GM19372 (cell line): ENCODE results near the gene ADGRF1.
"Not testable (repeated sequence)": the region's sequence is repeated elsewhere in the genome, so short reads cannot be mapped to it uniquely, and the experiment has no call there.

ENCODE experiments used
- ATAC-seq: cut with Tn5 transposase; IDR thresholded peaks from one replicate; pipeline ENCODE4 v1.9.1; 2021; ENCODE audit warnings: mild to moderate bottlenecking, low read depth, moderate library complexity; ENCODE audit not compliant: unreplicated experiment

ADGRF1 gene

GRCh38 chr6:47026679-47027078, 15.5 kb downstream of the ADGRF1 start:
- no peak for ATAC-seq

GRCh38 chr6:47023573-47023972, 18.6 kb downstream of the ADGRF1 start:
- no peak for ATAC-seq

- ATAC-seq, result no peak
These were observed 19.9 kb downstream of the ADGRF1 start for GRCh38 chr6:47022191-47022590.

- ATAC-seq, result no peak
These were observed 22.2 kb downstream of the ADGRF1 start for GRCh38 chr6:47019941-47020340.

GRCh38 chr6:47016909-47017308, 25.2 kb downstream of the ADGRF1 start:
- ATAC-seq, result no peak

- no peak for ATAC-seq
These were observed 25.9 kb downstream of the ADGRF1 start for GRCh38 chr6:47016261-47016660.

GRCh38 chr6:47014401-47014800, 27.7 kb downstream of the ADGRF1 start:
- ATAC-seq, result no peak

- ATAC-seq, result no peak
These were observed 32.5 kb downstream of the ADGRF1 start for GRCh38 chr6:47009583-47009982.

- ATAC-seq, result no peak
These were observed 33.8 kb downstream of the ADGRF1 start for GRCh38 chr6:47008397-47008763.

GRCh38 chr6:47007657-47008396, 34.3 kb downstream of the ADGRF1 start:
- no peak for ATAC-seq

- ATAC-seq, result no peak
These were observed 36.6 kb downstream of the ADGRF1 start for GRCh38 chr6:47005486-47005885.

- no peak for ATAC-seq
These were observed 37.7 kb downstream of the ADGRF1 start for GRCh38 chr6:47004463-47004862.

- no peak for ATAC-seq
These were observed 41.3 kb downstream of the ADGRF1 start for GRCh38 chr6:47000842-47001241.

- no peak for ATAC-seq
These were observed 43.6 kb downstream of the ADGRF1 start for GRCh38 chr6:46998436-46999017.

GRCh38 chr6:46997646-46998045, 44.5 kb downstream of the ADGRF1 start:
- no peak for ATAC-seq

GRCh38 chr6:46996860-46997641, 45.1 kb downstream of the ADGRF1 start:
- ATAC-seq, result no peak

GRCh38 chr6:46994933-46995332, 47.2 kb downstream of the ADGRF1 start:
- no peak for ATAC-seq

GRCh38 chr6:46993846-46994245, 48.3 kb downstream of the ADGRF1 start:
- ATAC-seq, result no peak

- ATAC-seq, result not testable (repeated sequence)
These were observed 49.7 kb downstream of the ADGRF1 start for GRCh38 chr6:46992391-46992790.

- not testable (repeated sequence) for ATAC-seq
These were observed 51.2 kb downstream of the ADGRF1 start for GRCh38 chr6:46990818-46991510.

GRCh38 chr6:46990031-46990644, 52.0 kb downstream of the ADGRF1 start:
- no peak for ATAC-seq
